OCI-M1 (cell line): ENCODE results near the gene GIT2.
"Not testable (repeated sequence)": the region's sequence is repeated elsewhere in the genome, so short reads cannot be mapped to it uniquely, and the experiment has no call there.

Experiments used
- DNase-seq: peaks from one replicate; lab custom pipeline; 2025; lab: John Stamatoyannopoulos, UW

GIT2 gene, protein sequence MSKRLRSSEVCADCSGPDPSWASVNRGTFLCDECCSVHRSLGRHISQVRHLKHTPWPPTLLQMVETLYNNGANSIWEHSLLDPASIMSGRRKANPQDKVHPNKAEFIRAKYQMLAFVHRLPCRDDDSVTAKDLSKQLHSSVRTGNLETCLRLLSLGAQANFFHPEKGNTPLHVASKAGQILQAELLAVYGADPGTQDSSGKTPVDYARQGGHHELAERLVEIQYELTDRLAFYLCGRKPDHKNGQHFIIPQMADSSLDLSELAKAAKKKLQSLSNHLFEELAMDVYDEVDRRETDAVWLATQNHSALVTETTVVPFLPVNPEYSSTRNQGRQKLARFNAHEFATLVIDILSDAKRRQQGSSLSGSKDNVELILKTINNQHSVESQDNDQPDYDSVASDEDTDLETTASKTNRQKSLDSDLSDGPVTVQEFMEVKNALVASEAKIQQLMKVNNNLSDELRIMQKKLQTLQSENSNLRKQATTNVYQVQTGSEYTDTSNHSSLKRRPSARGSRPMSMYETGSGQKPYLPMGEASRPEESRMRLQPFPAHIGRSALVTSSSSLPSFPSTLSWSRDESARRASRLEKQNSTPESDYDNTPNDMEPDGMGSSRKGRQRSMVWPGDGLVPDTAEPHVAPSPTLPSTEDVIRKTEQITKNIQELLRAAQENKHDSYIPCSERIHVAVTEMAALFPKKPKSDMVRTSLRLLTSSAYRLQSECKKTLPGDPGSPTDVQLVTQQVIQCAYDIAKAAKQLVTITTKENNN

GRCh38 chr12:109995686-109996482 lies at the start of gene GIT2:
Gene GIT2, minus strand, starts transcription at chr12:109996368. Its CDS starts 144 bp downstream, at chr12:109996224.
- DNase-seq: peak; percentile 96

DNA sequence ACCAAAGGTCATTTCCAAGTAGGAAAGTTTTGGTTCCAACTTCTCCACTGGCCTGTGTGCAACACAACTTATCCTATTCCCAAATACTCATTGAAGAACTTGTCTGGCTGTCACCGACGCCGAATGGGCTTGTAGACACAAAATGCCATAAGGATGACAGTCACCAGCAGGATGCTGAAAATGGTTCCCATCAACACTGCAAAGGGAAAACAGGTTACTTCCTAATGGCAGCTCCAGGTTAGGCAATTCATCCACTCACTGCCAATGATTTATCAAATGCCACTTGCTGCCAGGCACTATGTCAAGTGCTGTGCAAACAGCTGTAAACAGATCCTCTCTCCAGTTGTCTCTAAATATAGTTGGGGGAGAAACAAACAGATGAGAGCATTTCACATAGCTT lies 46.1 kb upstream of the GIT2 start:
- DNase-seq: no peak

DNA sequence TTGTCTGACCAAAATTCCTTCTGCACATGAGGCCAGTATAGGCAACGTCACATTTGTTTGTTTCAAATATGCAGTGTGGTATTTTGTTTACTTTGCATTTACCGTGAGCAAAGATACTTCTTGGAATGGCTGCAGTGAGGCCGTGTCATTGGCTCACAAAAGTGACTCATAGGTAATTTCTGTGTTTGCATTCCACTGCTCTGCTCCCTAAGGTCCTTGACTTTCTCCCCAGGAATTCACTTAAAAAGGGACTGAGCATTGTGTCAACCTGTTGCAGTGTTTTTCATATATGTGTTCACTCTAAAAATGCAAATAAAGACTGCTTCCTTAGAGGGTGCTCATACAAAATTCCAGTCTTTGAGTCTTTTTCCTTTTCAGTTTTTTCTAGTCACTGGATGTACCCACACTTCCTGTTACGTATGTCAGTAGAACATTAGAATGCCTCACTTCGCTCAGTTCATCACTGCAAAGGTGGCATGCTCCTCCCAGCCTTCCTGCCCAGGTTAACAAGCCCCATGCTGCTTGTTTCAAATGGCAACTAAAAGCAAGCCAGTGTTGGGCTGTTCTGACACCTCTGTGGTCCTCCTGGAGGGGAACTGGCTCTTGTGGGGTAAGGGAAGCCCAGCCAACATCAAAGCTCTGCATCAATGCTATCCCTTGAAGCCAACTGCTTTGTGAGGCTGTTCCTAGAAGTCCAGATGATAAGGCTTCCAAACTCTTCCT lies 43.1 kb upstream of the GIT2 start:
- DNase-seq: no peak

- DNase-seq: no peak
Observed at GRCh38 chr12:110038741-110039084, 42.5 kb upstream of the GIT2 start.

DNA sequence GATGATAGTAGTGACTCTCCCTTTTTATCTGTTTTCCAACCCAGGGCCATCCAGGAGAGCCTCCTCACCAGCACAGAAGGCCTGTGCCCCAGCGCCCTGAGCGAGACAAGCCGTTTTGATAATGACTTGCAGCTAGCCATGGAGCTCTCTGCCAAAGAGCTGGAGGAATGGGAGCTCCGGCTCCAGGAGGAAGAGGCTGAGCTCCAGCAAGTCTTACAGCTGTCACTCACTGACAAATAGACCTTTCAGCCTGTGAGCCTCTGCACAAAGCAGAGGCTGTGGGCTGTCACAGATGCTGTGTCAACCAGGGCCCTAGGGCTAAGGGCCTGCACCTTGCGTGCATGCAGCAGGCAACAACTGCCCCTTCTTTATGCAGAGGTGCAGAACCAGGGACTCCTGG lies 41.1 kb upstream of the GIT2 start:
- no peak for DNase-seq

- DNase-seq: no peak
Observed at GRCh38 chr12:110035534-110036104, 39.5 kb upstream of the GIT2 start.

DNA sequence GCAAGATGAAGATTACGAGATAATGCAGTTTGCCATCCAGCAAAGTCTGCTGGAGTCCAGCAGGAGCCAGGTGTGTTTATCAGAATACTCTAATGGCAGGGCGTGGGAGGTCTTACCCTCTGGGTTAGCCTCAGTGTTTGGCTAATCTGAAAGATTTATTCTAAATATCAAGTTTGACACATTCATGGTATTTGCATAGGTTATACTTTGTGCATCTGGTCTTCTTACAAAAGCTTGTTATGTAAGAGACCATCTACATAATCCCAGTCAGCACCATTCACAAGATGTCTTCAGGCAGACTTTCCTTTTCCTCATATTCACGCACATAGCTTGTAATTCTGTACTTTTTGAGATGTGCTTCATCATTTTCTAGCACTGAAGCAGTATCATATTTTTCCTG lies 37.7 kb upstream of the GIT2 start:
- DNase-seq: no peak

- no peak for DNase-seq
Observed at GRCh38 chr12:110029290-110029815, 33.2 kb upstream of the GIT2 start.

DNA sequence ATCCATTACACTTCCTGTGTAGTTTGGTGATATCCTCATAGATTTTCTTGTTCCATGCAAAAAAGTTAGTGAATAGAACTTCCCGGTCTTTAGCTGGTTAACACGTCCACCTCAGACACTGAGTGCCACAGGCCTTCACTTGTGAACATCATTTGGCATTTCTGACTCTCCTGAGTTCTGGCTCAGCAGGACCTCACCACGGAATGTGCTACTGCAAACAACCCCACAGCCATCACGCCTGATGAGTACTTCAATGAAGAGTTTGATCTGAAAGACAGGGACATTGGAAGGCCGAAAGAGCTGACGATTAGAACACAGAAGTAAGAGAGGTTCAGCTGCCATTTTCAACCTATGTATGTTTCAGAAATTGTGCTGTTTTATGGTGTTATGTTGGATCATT lies 32.2 kb upstream of the GIT2 start:
- DNase-seq: no peak

GRCh38 chr12:110024051-110024450 lies 27.9 kb upstream of the GIT2 start:
- DNase-seq: no peak

DNA sequence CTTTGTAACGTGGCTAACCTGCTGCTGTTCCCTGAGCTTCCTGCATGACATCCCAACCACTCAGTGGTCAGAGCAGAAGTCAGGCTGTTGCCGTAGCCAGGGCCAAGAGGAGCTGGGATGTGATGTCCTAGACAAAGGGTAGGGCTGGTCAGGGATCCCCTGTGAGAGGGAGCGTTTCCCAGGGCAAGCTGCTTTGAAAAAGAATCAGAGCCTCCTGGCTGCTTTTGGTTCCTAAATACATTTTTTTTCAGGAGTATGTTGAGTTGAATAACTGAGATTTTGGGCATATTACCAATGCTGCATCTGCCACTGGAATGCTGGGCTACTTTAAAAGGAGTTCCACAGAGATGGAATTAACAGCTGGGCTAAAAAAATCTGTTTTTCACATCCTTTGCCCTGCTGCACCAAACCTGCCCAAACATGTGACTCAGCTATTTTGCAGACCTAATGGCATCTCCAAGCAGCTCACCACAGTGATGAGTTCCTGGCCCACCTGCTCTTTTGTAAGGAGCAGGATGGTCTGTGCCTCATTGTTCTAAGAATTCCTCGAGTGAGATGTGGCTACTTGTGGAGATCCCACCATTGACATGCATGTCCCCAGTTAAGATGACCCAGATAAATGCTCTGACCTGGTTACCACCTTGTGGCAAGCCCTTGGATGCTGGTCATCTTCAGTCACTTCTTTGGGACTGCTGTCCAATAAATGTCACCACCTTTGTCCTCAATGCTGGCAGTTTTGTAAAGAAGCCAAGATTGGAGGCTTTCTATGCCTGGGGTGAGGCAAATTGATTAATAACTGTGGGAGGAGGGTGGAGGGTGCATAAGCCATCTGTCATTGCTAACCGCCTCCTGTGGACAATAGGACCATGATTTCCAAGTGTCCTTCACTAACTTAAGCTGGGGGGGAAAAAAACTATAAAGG lies 27.2 kb upstream of the GIT2 start:
- no peak for DNase-seq

DNA sequence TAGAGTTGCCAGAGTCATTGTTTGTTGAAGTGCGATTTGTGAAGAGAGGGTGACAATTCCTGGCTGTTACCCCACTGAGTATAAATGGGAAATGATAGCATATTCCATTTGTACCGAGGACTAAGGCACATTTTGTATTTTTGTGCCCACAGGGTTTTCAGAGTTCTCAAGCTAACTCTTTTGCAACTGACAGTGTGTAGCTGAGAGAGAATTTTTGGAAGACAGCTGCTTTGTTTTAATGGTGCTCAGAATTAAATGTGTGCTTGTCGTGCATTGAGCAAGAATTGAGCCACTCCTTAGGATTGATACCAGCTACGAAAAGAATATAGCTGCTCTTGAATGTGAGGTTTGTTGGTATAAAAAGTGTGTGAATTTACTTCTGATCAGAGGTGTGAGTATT lies 24.8 kb upstream of the GIT2 start:
- no peak for DNase-seq

GRCh38 chr12:110015132-110015531 lies 19.0 kb upstream of the GIT2 start:
- no peak for DNase-seq

DNA sequence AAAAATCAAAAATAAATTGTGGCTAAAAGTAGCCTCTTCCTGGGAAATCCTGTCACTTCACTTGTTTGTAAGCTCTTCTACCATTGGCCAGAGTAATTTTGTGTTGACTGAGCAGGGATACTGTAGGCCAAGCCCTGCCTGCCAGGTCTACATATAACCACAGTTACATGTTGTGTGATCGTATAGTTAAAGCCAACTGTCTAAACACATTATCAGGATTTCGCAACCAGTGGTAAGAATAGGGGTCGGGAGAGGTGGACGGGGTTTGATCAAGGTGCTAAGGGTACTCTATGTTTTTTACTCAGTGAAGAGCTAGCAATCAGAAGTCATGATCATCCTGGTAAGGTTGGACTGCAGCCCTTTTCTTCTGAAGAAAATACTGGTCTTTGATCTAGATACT lies 16.5 kb upstream of the GIT2 start:
- no peak for DNase-seq

- DNase-seq: no peak
Observed at GRCh38 chr12:110012137-110012536, 16.0 kb upstream of the GIT2 start.

DNA sequence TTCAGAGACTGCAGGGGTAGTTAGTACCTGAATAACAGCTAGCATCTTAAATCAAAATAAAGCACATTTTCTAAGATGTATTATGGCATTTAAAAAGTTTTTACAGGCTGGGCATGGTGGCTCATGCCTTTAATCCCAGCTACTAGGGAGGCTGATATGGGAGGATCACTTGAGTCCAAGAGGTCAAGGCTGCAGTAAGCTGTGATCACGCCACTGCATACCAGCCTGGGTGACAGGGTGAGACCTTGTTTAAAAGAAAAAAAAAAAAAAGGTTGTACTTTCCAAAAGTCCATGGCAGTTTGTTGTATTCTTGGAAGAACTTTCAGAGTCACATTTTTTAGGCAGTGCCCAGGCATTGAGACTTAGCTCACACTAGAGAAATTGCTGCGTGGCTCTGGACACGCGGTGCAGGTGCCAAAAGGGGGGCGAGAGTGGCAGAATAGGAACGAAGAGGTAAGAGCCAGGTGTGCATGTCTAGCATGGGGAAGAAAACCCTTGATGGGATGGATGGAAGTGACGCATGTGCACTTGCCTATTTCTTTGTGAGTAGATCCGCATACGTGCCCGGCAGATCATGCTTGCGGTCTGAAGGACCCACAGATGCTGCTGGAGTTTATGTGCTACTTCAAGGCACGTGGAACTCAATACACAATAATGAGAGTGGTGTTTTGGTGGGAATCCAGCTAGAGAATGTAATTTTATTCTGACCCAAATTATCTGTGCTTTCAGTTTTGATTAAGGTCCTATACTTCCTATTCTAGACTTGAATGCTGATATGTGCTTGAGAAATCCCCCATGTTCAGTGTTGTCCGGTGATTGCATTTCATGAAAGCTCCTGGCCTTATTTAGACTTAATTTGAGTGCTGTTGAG lies 14.9 kb upstream of the GIT2 start:
- DNase-seq: no peak

DNA sequence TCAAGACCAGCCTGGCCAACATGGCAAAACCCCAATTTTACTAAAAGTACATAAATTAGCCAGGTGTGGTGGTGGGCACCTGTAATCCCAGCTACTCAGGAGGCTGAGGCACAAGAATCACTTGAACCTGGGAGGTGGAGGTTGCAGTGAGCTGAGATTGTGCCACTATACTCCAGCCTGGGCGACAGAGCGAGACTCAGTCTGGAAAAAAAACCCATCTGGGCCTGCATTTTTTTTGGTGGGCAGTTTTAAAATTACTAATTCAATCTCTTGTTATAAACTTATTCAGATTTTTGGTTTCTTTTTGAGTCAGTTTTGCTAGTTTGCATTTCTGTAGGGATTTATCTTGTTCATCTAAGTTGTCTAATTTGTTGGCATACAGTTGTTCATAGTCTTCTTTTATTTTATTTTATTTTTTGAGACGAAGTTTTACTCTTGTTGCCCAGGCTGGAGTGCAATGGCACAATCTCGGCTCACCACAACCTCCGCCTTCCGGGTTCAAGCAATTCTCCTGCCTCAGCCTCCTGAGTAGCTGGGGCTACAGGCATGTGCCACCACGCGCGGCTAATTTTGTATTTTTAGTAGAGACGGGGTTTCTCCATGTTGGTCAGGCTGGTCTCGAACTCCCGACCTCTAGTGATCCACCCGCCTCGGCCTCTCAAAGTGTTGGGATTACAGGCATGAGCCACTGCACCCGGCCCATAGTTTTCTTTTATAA lies 12.7 kb upstream of the GIT2 start:
- not testable (repeated sequence) for DNase-seq

GRCh38 chr12:110007881-110008280 lies 11.7 kb upstream of the GIT2 start:
- DNase-seq: peak; percentile 23

DNA sequence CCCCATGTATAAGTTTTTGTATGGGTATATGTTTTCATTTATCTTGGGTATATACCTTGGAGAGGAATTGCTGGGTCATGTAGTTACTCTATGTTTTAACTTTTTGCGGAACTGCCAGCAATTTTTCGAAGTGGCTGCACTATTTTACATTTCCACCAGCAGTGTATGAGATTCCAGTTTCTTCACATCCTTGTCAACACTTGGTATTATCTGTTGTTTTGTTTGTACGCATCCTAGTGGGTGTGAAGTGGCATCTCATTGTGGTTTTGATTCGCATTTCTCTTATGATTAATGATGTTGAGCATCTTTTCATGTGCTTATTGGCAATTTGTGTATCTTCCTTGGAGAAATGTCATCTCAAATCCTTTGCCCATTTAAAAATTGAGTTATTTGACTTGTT lies 9.9 kb upstream of the GIT2 start:
- no peak for DNase-seq
